ENCODE measurements around the gene GRM7.

GRM7 gene

DNA sequence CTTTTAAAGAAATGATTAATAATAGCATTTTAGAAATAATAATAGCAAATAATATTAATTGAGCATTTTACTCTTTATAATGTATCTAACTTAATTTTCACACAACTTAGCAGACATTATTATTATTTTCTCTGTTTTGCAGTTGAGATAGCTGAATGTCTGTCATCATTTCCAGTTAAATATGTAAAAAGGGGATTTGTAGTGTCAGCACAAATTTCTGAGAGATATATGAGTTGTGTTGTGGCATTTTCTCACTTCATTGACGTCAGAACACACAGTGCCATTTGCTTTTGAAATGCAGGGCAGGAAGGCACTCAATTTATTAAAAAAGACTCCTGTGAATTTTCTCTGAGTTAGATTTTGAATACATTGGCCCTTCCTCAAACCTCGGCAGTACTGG is 111.0 kb downstream of the GRM7 start:
- DNase-seq (ENCODE audit: low spot score): no peak

DNA sequence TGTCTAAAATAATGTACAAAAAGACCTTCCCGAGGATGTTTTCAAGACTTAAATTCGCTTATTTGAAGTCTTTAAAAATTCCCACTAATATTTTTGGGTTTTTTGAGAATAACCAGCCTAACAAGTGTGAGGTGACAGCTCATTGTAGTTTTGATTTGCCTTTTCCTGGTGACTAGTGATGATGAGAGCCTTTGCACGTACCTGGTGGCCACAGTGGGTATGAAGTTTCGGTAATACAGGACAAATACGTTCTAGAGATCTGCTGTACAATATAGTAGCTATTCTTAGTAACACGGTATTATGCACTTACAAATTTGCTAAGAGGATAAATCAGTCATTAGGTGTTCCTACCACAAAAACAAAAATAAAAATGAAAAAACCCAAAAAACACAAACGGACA is 124.9 kb downstream of the GRM7 start:
- DNase-seq (ENCODE audit: low spot score): no peak

DNA sequence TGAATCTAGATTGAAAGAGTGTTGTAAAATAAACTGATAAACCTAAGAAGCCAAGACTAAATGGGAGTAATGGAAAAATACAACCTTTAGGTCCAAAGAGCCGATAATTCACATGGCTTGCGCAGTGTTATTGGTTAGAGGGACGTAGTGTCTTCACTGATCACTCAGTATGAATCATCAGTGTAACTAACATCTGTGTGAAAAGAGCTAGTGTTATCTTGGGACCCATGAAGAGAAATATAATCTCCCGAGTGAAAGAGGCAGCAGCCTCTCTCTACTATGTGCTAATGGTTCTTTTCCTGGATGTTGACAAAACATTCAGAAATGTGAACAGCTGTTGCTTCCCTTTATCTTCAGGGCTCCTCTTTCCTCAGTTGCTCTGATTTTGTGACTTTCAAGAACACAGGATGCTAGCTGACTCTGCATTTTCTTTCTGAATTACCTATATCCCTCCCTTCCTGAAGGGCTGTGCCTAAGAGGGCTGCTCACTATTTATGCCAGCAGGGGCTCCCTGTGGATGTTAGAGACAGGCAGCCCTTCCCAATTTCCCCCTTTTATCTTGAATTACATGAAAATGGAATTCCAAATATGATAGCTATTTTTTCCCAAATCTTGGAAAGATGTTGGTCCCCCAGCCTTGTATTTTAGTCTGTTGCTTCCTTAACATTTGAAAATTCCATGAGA is 128.8 kb downstream of the GRM7 start:
- no peak for DNase-seq (ENCODE audit: low spot score)

DNA sequence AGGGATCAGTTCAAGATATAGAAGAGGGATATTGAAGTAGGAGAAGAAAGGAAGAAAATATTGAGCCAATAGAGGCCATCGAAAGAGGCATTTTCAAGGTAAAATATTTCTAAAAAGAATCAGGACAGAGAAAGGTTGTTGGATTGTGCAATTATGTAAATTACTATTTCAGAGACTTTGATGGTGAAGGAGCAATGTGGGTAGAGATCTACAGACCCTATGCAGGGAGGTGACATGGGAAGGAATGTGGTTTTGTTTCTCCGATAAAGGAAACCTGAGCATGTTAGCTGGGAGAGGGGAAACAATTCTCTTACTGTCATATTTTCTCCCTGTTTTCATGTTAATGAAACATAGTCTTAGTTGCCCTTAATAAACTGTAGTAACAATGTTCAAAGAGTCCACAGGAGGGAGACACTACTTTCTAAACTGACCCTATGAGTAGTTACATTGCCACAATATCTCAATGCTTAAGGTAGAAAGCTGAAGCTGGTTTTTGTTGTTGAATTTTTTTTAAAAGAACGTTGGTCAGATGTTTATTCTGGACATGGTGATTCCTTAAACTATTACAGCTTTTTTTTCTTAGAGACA is 133.3 kb downstream of the GRM7 start:
- DNase-seq (ENCODE audit: low spot score): no peak

DNA sequence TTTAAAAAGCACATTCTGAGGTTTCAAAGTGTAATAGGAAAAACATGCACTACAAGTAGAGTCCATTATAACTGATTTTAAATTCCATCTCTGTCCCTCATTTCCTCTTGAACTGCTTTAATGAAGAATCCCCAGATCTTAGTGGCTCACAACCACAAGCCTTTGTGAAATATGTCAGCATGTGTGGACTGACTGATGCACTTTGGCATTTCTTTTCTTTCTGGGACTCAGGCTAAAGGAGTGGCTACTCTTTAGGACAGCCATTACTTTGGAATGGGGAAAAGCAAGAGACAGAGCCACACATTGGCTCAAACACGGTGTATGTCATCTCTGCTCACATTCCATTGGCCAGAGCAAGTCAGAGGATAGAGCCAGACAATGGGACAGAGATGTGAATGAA is 139.6 kb downstream of the GRM7 start:
- no peak for DNase-seq (ENCODE audit: low spot score)

DNA sequence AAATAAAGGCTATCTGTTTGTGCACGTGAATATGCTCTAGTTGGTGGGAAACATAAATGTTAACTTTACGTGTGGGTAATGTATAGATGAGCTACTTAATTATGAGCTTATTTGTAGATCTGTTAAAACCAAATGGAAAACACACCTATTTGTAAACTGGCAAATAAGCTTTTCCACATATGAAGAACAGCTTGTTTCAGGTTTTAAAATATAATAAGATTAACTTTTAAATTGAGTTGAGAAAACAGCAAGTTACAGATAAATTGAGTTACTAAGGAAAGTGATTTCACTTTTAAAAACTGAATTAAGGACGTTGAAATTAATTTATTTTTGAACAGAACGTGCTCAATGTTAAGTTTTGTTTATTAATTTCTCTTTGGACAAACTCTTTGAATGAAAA is 140.5 kb downstream of the GRM7 start:
- no peak for DNase-seq (ENCODE audit: low spot score)

DNA sequence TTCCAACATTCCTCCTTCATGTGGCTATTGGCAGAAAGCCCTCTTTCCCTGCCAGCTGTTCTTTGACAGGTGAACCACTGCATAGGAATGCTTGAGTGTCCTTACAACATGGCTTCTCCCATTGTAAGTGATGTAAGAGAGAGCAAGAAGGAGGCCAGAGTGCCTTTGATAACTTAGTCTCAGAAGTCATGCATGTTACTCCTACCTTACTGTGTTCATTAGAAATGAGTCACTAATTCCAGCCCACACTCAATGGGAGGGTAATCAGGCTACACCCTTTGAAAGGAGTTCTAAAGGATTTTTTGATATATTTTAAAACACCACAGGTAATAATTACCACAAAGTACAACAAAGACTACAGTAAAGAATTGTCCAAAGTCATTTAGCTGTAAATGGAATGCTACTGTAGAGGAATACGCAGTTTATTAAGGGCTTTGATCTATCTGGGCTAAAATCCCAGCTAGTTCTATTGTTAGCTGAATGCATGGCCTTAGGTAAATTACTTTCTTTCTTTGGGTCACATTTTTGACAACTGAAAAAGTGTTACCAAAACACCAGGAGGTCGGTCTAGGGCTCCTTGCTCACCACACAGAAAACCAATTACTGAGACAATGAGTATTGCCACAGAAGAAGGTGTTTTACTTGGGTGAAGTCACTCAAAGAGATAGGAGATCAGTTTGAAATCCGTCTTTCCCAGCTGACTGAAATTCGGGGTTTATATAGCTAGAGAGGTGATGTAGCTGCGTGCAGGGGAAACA is 154.9 kb downstream of the GRM7 start:
- DNase-seq (ENCODE audit: low spot score): no peak

DNA sequence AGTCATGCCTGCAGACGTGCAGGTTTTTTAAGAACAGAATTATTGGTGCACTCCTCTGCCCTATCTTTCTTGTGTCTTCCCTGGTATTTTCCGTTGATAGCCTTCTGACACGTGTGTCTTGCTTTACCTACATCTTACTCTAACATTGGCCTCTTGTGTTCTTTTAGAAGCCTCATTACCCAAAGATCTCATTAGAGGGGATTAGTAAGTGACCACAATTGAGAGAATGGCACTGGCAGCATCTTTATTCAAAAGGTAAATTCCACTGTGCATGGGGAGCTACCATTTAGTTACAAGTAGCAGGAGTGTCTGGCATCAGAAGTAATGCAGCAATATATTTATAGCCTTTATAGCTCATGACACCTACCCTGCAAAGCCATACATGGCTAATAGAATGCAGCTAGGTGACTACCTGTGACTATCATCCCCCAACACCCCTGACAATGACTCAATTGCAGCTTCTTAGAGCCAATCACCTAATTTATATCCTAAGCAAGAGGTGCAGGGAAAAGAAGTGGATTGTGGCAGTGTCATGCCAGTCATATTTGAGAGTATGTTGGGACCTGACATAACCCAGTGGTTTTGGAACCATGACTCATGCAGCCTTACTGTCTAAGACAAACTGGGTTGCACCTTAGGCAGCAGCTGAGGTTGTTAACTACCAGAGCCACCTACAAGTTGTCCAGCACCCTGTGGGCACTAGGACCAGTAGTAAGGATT is 164.8 kb downstream of the GRM7 start:
- no peak for DNase-seq (ENCODE audit: low spot score)

DNA sequence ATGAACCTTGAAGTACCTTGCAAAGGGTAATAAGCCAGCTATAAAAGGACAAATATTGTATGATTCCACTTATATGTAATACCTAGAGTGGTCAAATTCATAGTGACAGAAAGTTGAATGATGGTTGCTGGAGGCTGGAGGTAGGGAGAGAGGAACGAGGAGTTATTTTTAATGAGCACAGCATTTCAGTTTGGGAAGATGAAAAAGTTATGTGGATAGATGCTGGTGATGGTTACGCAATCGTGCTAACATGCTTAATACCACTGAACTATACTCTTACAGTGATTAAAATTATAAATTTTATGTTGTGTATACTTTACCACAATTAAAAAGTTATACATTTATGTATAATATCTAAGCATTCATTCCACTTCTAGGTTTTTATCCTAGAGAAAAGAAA is 168.6 kb downstream of the GRM7 start:
- DNase-seq (ENCODE audit: low spot score): no peak

DNA sequence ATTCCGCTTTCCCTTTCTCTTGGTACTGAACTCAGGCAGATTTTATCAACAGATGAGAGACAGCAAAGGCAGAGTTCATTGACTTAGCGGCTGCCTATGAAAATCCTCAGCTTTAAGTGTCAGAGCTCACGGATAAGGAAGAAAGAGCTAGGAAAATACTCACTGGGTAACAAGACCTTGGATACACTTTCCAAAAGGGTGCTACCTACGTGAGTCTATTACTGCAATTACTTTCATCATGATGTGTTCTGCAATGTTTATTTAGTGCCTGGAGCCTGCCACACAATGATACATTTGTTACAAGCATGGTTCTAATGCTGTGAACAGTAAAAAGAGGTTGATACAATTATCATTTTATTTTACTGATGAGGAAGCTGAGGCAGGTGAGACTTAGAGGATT is 177.5 kb downstream of the GRM7 start:
- no peak for DNase-seq (ENCODE audit: low spot score)

DNA sequence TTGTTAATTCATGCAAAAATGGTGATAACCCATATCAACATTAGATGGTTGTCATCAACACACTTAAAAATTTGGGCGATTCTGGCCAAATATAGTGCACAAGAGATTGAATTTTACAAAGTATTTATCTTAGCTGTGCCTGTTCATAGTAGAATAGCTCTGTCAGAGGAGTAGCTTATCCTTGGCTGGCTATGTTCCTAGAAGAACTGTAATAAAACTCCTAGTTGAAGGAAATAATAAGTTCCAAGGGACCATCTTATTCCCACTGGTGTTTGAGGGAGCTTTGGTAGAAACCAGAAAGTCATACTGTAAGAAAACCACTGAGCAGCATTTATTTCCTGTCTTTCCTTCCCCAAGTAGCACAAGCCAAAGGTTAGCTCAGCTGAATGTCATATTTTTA is 201.8 kb downstream of the GRM7 start:
- DNase-seq (ENCODE audit: low spot score): no peak

DNA sequence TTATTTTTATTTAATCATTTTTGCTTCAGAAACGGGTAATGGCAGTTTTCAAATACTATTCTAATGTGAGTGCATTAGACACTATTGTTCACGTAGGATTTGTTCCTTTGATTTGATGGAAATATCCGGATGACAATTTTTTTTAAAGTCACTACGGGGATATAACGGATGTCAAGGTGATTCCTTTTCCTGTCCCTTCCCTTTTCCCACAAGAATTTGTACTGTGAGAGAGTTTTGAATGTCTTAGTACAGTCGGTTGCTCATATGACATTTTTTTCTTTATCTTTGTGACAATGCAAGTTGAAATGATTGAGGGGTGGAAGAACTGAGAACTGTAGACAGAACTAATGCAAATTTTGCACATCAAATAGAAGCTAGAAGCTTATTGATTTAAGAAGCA is 209.5 kb downstream of the GRM7 start:
- DNase-seq (ENCODE audit: low spot score): no peak

DNA sequence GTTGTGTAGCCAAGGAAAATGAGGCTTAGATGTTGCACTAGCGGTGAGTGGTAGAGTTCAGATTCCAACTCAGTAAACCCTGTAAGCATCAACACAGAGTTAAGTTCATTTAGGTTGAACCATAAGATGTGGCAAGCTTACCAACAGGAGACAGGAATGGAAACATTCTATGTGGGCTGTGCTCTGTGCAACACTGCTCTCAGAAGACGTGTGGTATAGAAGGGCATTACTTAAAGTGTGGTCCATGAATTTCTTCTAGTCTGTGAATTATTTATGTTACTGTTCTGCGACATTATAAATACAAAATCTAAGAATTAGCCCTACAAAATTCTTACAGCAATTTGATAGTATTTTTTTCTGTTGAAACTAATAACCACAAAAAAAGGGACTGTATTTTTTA is 213.3 kb downstream of the GRM7 start:
- DNase-seq (ENCODE audit: low spot score): no peak

DNA sequence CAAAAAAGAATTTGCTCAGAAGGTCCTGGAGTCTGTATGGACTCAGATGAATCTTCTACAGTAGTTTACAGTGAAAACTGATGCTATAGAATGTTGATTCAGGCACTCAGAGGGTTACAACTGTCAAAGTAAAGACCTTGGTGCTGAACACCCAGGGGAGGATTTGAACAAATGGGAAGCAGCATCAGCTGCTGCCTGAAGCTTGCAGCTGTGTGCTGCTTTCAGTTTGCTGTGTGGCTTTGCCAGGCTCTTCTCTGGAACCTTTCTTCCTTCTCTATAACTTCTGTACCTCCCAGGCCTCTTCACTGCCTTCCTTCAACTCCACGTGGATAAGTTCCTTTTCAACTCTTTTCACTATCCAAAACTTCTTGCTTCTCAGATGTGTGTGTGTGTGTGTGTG is 214.2 kb downstream of the GRM7 start:
- no peak for DNase-seq (ENCODE audit: low spot score)

DNA sequence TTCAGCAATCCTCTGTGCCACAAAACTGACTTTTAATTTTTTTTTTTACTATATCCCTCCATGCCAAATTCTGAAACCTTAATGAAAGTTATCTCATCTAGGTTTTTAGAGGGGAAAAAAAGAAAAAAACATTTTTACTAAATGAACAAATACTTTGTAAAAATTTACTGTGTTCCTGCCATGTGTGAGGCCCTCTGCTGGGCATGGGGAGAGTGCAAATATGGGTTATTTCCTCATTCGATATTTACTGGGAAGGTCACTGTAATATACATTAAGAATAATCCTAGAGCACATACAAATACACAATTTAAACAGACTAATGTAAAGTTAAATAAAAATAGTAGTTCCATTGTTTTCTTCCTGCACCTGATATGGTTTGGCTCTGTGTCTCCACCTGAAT is 215.0 kb downstream of the GRM7 start:
- DNase-seq (ENCODE audit: low spot score): no peak

DNA sequence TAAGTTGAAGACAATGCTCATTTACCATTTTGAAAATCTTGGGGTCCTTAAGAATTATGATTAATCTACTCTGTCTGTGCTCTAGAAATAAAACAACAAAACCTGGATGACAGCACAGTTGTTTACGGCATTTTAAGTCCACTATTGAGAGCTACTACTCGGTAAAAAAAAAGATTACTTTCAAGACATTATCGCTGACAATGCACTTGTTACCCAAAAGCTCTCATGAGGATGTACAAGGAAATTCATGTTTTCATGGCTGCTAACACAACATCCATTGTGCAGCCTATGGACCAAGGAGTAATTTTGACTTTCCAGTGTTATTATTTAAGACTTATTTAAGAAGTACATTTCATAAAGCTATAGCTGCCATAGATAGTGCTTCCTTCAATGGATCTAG is 221.3 kb downstream of the GRM7 start:
- no peak for DNase-seq (ENCODE audit: low spot score)

DNA sequence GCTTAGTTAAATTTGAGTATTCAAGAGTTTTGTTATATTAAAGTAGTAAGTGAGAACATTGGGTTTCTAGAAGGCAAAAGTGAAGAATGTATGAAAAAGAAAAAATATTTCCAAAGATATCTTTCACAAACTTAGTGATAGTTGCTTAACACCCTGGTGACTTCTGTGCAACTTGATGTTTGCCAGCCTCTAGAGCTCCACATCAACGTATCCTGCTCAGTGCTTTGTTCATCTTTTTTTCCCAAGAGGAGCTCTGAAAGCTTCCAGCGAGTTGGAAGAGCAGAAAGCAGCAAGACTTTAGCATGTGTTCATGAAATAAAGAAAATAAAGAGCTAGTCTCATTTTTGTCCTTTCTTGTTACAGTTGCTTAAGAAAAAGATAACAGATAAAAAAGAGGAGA is 225.5 kb downstream of the GRM7 start:
- DNase-seq (ENCODE audit: low spot score): no peak

DNA sequence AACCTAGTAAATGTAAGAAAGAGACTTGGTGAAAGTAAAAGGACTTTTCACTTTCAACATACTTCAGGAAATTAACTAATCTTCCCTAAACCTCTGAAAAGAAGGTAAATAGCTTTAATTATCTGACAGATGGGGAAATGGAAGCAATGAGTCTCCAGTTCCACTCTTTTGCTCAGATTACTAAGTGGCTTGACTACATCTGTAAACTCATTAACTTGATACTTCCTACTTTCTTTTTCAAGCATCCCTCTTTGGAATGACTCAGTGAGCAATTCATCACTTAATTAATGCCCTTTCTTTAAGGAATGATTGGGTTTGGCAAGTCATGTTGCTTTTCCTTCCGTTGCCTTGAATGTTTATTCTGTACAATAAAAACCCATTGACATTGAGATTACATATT is 234.2 kb downstream of the GRM7 start:
- no peak for DNase-seq (ENCODE audit: low spot score)

DNA sequence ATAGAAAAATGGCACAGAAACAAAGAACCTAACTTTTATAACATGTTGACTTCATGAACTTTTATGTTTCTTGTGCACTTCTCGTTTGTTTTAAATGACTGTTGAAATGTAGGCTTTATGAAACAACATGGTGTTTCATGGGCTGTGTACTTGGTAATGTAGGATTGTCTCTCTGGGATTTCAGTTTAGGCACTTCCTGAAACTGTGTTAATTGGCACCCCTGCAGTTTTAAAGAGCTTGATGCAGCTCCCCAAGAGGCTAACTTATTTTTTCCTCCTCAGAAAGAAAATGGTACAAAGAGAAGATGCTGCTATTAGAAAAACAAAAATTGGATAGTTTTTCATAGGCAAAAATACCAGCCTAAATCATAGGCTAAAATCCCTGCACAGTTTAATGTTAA is 239.2 kb downstream of the GRM7 start:
- no peak for DNase-seq (ENCODE audit: low spot score)

DNA sequence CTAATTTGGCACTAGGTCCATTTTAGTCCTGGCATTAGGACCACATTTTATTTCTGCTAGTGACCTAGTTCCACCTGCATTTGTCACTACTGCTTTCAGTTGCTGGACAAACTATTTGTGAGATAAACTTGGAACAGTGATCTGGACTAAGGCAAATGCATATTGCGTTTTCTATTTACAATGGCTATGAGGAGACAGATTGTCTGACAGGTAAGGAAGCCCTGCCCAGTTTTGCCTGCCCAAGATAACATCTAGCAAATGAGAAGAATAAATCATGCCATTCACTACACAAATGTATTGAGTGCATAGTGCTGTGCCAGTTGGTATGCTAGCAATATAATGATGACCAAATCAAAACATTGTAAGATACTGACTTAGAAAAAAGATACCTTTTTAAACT is 245.7 kb downstream of the GRM7 start:
- no peak for DNase-seq (ENCODE audit: low spot score)

DNA sequence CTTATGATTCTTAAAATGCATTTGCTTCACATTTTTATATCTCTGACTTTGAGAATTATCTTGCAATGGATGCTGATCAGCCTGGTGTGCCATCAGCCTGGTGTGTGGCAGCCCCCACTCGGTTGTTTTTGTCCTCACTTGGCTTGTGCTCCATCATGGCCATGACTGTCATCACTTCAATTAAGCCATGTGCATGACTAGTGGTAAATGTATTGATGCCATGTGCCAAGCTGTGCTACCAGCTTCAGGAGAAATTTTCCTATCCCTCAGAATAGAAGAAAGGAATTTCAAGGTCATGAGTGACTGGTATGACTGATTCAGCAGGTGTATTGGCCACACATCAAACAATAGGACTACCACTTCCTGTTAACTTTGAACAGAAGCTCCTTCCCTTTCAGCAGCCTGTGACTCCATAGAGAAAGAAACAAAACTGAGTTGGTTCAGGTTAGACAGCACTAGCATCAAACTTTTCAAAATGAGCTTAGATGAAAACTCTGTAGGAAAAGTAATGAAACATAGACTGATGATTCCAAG is 251.7 kb downstream of the GRM7 start:
- no peak for DNase-seq (ENCODE audit: low spot score)

DNA sequence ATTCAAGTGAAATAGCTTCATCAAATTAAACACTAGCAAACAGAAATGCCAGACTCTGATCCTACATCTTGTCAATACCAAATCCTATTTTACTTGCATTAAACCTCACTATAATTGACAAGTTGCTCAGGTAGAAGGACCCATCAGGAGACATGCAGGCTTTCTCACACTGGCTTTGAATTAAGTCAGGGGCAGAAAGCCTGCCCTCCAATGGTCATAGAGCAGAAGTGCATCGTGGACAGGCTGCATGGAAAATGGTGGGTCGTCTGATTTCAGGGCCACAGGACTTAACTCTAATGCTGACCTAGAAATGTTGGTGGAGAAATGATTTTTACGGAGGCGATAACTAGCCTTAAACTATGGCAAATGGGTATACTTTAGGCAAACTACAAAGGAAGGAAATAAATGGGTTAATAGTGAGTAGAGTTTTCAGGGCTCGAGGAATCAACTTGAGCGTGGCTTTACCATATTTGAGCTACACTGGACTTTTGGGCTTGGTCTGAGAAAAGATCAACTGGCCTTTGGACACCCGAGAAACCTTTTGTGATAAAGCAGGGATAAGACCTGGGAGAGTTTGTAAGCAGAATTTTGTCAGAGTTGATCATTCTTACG is 283.9 kb downstream of the GRM7 start:
- no peak for DNase-seq (ENCODE audit: low spot score)

Measured in AG08396 (cell line).